Mesendoderm (in vitro differentiated cells): ENCODE measurements around the gene CSPG5.
A peak's percentile ranks its signal among the peaks of the same experiment; 100 is the strongest.

Experiments used
- DNase-seq: peaks from one replicate; pipeline ENCODE4 v3.0.0; 2013
- H2AK5ac ChIP-seq: 2 replicates; pipeline ENCODE4 v1.6.1; 2013; ENCODE audit warnings: low read length, inconsistent platforms
- H2BK120ac ChIP-seq: 2 replicates; pipeline ENCODE4 v1.6.1; 2013; ENCODE audit warnings: low read depth, mild to moderate bottlenecking, low read length, moderate library complexity, mixed read lengths
- H2BK15ac ChIP-seq: replicated peaks from 2 replicates; pipeline ENCODE4 v1.6.1; 2013; ENCODE audit warnings: low read depth, mild to moderate bottlenecking, moderate library complexity
- H2BK5ac ChIP-seq: 2 replicates; pipeline ENCODE4 v1.6.1; 2013; ENCODE audit warnings: low read length, inconsistent platforms
- H3K18ac ChIP-seq: 2 replicates; pipeline ENCODE4 v1.6.1; 2013; ENCODE audit warnings: mild to moderate bottlenecking, low read length, mixed read lengths
- H3K23ac ChIP-seq: one replicate; pipeline ENCODE4 v1.6.1; 2013; ENCODE audit warnings: low read length
- H3K27ac ChIP-seq: 2 replicates; pipeline ENCODE4 v1.5.1; 2013; ENCODE audit warnings: low read depth, mild to moderate bottlenecking, inconsistent platforms, low read length, moderate library complexity
- H3K27me3 ChIP-seq: 2 replicates; pipeline ENCODE4 v1.6.1; 2013; ENCODE audit warnings: low read length, control low read depth, mild to moderate bottlenecking, inconsistent platforms; ENCODE audit not compliant: insufficient read depth, poor library complexity
- H3K36me3 ChIP-seq: 2 replicates; pipeline ENCODE4 v1.6.1; 2013; ENCODE audit warnings: low read length, inconsistent platforms; ENCODE audit not compliant: control insufficient read depth, insufficient read depth
- H3K4ac ChIP-seq: one replicate; pipeline ENCODE4 v1.6.1; 2013; ENCODE audit warnings: low read depth, mild to moderate bottlenecking, low read length, moderate library complexity
- H3K4me1 ChIP-seq: 2 replicates; pipeline ENCODE4 v1.6.1; 2013; ENCODE audit warnings: low read depth, low read length, inconsistent platforms; ENCODE audit not compliant: control insufficient read depth
- H3K4me2 ChIP-seq: 2 replicates; pipeline ENCODE4 v1.6.1; 2013; ENCODE audit warnings: low read length
- H3K4me3 ChIP-seq: 2 replicates; pipeline ENCODE4 v1.5.1; 2013; ENCODE audit warnings: mild to moderate bottlenecking, low read length
- H3K56ac ChIP-seq: one replicate; pipeline ENCODE4 v1.6.1; 2013; ENCODE audit warnings: low read length
- H3K79me1 ChIP-seq: 2 replicates; pipeline ENCODE4 v1.6.1; 2013; ENCODE audit warnings: low read length, inconsistent platforms
- H3K79me2 ChIP-seq: 2 replicates; pipeline ENCODE4 v1.6.1; 2013; ENCODE audit warnings: mild to moderate bottlenecking, low read length; ENCODE audit not compliant: control insufficient read depth, insufficient read depth
- H3K9ac ChIP-seq: 2 replicates; pipeline ENCODE4 v1.6.1; 2013; ENCODE audit warnings: low read length, inconsistent platforms
- H4K5ac ChIP-seq: one replicate; pipeline ENCODE4 v1.6.1; 2013; ENCODE audit warnings: low read length
- H4K8ac ChIP-seq: one replicate; pipeline ENCODE4 v1.6.1; 2013; ENCODE audit warnings: low read depth, mild to moderate bottlenecking, control low read depth, low read length, moderate library complexity
- WGBS: extraction: QIAGEN DNeasy Blood & Tissue Kit; methylation state at CpG from one replicate; pipeline ENCODE4 v1.1.7; 2013; ENCODE audit warnings: low lambda C conversion rate, missing lambda C conversion rate; ENCODE audit not compliant: insufficient coverage; ENCODE audit errors: extremely low coverage; 5-methylcytosine and 5-hydroxymethylcytosine counted together

The CSPG5 gene

DNA sequence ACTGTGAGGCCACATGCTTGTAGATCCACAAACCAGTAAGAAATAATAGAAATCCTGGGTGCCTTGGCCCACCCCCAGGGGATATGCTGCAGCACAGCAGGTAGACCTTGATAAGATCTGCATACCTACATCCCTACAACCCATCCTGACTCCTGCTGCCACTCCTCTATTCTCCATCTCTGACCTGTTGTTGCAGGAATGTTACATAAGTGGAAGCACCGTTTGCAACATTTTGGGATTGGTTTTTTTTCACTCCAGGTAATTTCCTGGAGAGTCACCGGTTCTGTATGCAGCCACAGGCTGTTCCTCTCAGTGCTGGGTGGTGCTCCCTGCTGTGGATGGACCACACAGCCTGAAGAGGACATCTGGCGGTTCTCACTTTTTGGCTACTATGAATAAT, 16.1 kb upstream of the CSPG5 start:
- H3K27ac ChIP-seq: peak overlapping the region; percentile 48
- no peak overlapping the region for H3K4me3 ChIP-seq
- H3K23ac ChIP-seq: no peak overlapping the region
- no peak overlapping the region for H4K5ac ChIP-seq
- H2AK5ac ChIP-seq: no peak overlapping the region
- H3K79me1 ChIP-seq: no peaks in the 10 kb centered on the region
- H3K27me3 ChIP-seq: no peaks in the 10 kb centered on the region
- no CpG with 5 or more reads among the region's 3 CpGs for WGBS
- DNase-seq: peak; percentile 94
- H2BK120ac ChIP-seq: no peak overlapping the region
- no peak overlapping the region for H2BK15ac ChIP-seq
- H3K56ac ChIP-seq: no peak overlapping the region
- no peak overlapping the region for H2BK5ac ChIP-seq
- no peaks in the 10 kb centered on the region for H3K79me2 ChIP-seq
- peaks cover 4% of the 10 kb centered on the region for H3K36me3 ChIP-seq
- H4K8ac ChIP-seq: no peak overlapping the region
- no peak overlapping the region for H3K4ac ChIP-seq
- no peaks in the 10 kb centered on the region for H3K4me1 ChIP-seq
- no peak overlapping the region for H3K4me2 ChIP-seq
- no peak overlapping the region for H3K18ac ChIP-seq
- H3K9ac ChIP-seq: no peak overlapping the region

DNA sequence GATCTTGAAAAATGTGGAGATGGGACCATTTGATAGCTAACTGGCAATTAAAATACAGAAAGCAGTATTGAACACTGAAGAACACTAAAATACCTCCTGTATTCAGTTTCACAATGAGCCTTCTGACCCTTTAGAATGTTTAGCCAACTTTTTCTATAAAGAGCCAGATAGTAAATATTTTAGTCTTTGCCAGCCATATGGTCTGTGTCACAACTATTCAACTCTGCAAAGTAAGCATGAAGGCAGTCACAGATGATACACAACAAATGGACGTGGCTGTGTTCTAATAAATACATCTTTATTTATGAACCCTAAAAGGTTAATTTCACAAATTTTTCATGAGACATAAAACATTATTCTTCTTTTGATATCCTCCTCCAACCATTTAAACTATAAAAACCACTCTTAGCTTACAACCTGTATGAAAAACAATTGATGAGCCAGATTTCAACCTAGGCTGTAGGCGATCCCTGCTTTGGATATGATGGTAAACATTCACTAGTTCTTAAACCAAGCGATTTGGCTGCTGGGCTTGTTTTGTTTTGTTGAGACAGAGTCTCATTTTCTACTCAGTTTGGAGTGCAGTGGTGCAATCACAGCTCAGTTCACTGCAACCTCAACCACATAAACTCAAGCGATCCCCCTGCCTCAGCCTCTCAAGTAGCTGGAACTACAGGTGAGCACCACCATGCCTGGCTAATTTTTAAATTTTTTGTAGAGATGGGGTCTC, 13.6 kb upstream of the CSPG5 start:
- DNase-seq: no peak
- no peak overlapping the region for H2BK15ac ChIP-seq
- no peaks in the 10 kb centered on the region for H3K79me1 ChIP-seq
- no peaks in the 10 kb centered on the region for H3K27me3 ChIP-seq
- H3K79me2 ChIP-seq: no peaks in the 10 kb centered on the region
- H3K4me1 ChIP-seq: no peaks in the 10 kb centered on the region
- no peak overlapping the region for H3K4me2 ChIP-seq
- WGBS: no CpG with 5 or more reads among the region's 4 CpGs
- no peak overlapping the region for H4K5ac ChIP-seq
- no peak overlapping the region for H3K56ac ChIP-seq
- no peak overlapping the region for H3K4me3 ChIP-seq
- H2AK5ac ChIP-seq: no peak overlapping the region
- no peak overlapping the region for H2BK5ac ChIP-seq
- no peak overlapping the region for H3K23ac ChIP-seq
- H4K8ac ChIP-seq: no peak overlapping the region
- peaks cover 12% of the 10 kb centered on the region for H3K36me3 ChIP-seq
- no peak overlapping the region for H3K9ac ChIP-seq
- no peak overlapping the region for H3K18ac ChIP-seq
- H3K4ac ChIP-seq: no peak overlapping the region
- H3K27ac ChIP-seq: no peak overlapping the region
- no peak overlapping the region for H2BK120ac ChIP-seq

GRCh38 chr3:47590216-47590615, 11.6 kb upstream of the CSPG5 start:
- no peak overlapping the region for H2BK15ac ChIP-seq
- H3K4me3 ChIP-seq: no peak overlapping the region

GRCh38 chr3:47588587-47588986, 9.9 kb upstream of the CSPG5 start:
- no peak overlapping the region for H3K4me2 ChIP-seq
- no peak overlapping the region for H3K27ac ChIP-seq
- no peak overlapping the region for H2BK5ac ChIP-seq
- no peak overlapping the region for H2AK5ac ChIP-seq
- H2BK15ac ChIP-seq: no peak overlapping the region
- no CpG with 5 or more reads among the region's 4 CpGs for WGBS
- H3K23ac ChIP-seq: no peak overlapping the region
- H3K4ac ChIP-seq: no peak overlapping the region
- no peaks in the 10 kb centered on the region for H3K79me2 ChIP-seq
- no peak overlapping the region for H3K4me3 ChIP-seq
- no peak overlapping the region for H3K56ac ChIP-seq
- H2BK120ac ChIP-seq: no peak overlapping the region
- DNase-seq: no peak
- H3K27me3 ChIP-seq: no peaks in the 10 kb centered on the region
- no peaks in the 10 kb centered on the region for H3K4me1 ChIP-seq
- peaks cover 14% of the 10 kb centered on the region for H3K36me3 ChIP-seq
- no peak overlapping the region for H4K8ac ChIP-seq
- no peak overlapping the region for H4K5ac ChIP-seq
- no peak overlapping the region for H3K18ac ChIP-seq
- no peak overlapping the region for H3K9ac ChIP-seq
- no peaks in the 10 kb centered on the region for H3K79me1 ChIP-seq

More at GRCh38 chr3:47590216-47590615, 11.6 kb upstream of the CSPG5 start:
- H3K79me1 ChIP-seq: no peaks in the 10 kb centered on the region
- no peak for DNase-seq
- H2AK5ac ChIP-seq: no peak overlapping the region
- H3K36me3 ChIP-seq: peaks cover 16% of the 10 kb centered on the region
- H3K9ac ChIP-seq: no peak overlapping the region
- H3K27me3 ChIP-seq: no peaks in the 10 kb centered on the region
- no peaks in the 10 kb centered on the region for H3K79me2 ChIP-seq
- no peak overlapping the region for H3K18ac ChIP-seq
- no peak overlapping the region for H4K5ac ChIP-seq
- WGBS: no CpG with 5 or more reads among the region's 2 CpGs
- H3K56ac ChIP-seq: no peak overlapping the region
- no peak overlapping the region for H3K23ac ChIP-seq
- no peaks in the 10 kb centered on the region for H3K4me1 ChIP-seq
- H3K4me2 ChIP-seq: no peak overlapping the region
- H2BK120ac ChIP-seq: no peak overlapping the region
- no peak overlapping the region for H2BK5ac ChIP-seq
- no peak overlapping the region for H3K27ac ChIP-seq
- no peak overlapping the region for H3K4ac ChIP-seq
- H4K8ac ChIP-seq: no peak overlapping the region

GRCh38 chr3:47588053-47588452, 9.4 kb upstream of the CSPG5 start:
- Histone ChIP-seq H3K27me3 (no peaks in the 10 kb centered on the region), H2AK5ac (no peak overlapping the region), H3K27ac (no peak overlapping the region), H3K4me2 (no peak overlapping the region), H4K8ac (no peak overlapping the region), H3K79me1 (no peaks in the 10 kb centered on the region), H3K79me2 (no peaks in the 10 kb centered on the region), H2BK120ac (no peak overlapping the region), H3K4ac (no peak overlapping the region), H3K23ac (no peak overlapping the region), H3K36me3 (peaks cover 14% of the 10 kb centered on the region), H3K56ac (no peak overlapping the region), H3K4me1 (no peaks in the 10 kb centered on the region), H3K9ac (no peak overlapping the region), H3K4me3 (no peak overlapping the region), H2BK5ac (no peak overlapping the region), H4K5ac (no peak overlapping the region), H3K18ac (no peak overlapping the region), H2BK15ac (no peak overlapping the region)
- WGBS: no CpG with 5 or more reads among the region's 7 CpGs
- DNase-seq: no peak

DNA sequence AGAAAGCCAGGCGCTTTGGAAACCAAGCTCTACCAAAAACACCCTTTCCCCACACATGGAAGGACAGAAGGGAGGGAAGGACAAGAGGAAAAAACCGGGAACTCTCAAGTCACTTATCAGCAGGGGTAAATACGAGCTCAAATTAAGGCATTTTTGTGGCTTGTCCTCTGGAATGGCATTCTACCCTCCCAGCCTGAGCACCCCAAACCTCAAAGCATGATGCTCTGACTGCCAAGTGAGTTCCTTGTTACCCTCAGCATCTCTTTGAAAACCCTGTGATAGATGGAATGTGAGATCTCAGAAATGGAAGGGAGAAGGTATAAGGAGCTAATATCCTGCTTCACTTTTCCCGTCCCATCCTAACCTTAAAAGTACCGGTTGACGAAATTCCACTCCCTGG, 8.1 kb upstream of the CSPG5 start:
- H4K5ac ChIP-seq: no peak overlapping the region
- no peaks in the 10 kb centered on the region for H3K79me1 ChIP-seq
- no peak overlapping the region for H2BK15ac ChIP-seq
- no peak overlapping the region for H3K9ac ChIP-seq
- DNase-seq: no peak
- H2BK5ac ChIP-seq: no peak overlapping the region
- H3K4ac ChIP-seq: no peak overlapping the region
- H2BK120ac ChIP-seq: no peak overlapping the region
- no peak overlapping the region for H3K23ac ChIP-seq
- no peaks in the 10 kb centered on the region for H3K27me3 ChIP-seq
- H3K56ac ChIP-seq: no peak overlapping the region
- no peak overlapping the region for H3K18ac ChIP-seq
- H3K4me1 ChIP-seq: no peaks in the 10 kb centered on the region
- no CpG with 5 or more reads among the region's 6 CpGs for WGBS
- H3K79me2 ChIP-seq: no peaks in the 10 kb centered on the region
- peaks cover 14% of the 10 kb centered on the region for H3K36me3 ChIP-seq
- no peak overlapping the region for H3K4me2 ChIP-seq
- H3K27ac ChIP-seq: no peak overlapping the region
- H3K4me3 ChIP-seq: no peak overlapping the region
- no peak overlapping the region for H2AK5ac ChIP-seq
- H4K8ac ChIP-seq: no peak overlapping the region
